ENCODE data around the gene SLC15A5. TPM values are rescaled to one million over a fixed set of nuclear protein-coding genes. Genes with fewer than 3 reads are reported as not detected.
A peak's percentile ranks its signal among the peaks of the same experiment; 100 is the strongest.

SLC15A5 gene
- total and polyA plus RNA-seq, 4 donors = not detected

- no peak for TF ChIP-seq CTCF (IDR thresholded peaks at IDR 0.05; ENCODE audit: control extremely low read depth, extremely low read depth)
- 72 to 81% methylated on average over 6 of the region's 6 CpGs for WGBS, 2 donors
These were observed 58.3 kb downstream of the SLC15A5 start for GRCh38 chr12:16218934-16219751.

GRCh38 chr12:16218234-16218633 is 59.3 kb downstream of the SLC15A5 start:
- no peaks in the 10 kb centered on the region for H3K9me3 ChIP-seq (ENCODE audit: control insufficient read depth in 4 of 4, insufficient read depth in 3 of 4, low read length in 3 of 4)
- no peak overlapping the region for H3K9ac ChIP-seq (ENCODE audit: insufficient read depth in 1 of 2, low read length in 2 of 2)
- no peaks in the 10 kb centered on the region for H3K36me3 ChIP-seq (ENCODE audit: control insufficient read depth in 4 of 4, insufficient read depth in 4 of 4, low read length in 4 of 4)
- no peak overlapping the region for H3K27ac ChIP-seq (ENCODE audit: low read depth in 1 of 2, low read length in 1 of 2)
- 80 to 88% methylated on average over 6 of the region's 6 CpGs for WGBS, 2 donors
- no peaks in the 10 kb centered on the region for H3K27me3 ChIP-seq (ENCODE audit: control insufficient read depth in 3 of 3, insufficient read depth in 3 of 3, low read length in 2 of 3)
- H3K4me3 ChIP-seq = no peak overlapping the region
- no peak for TF ChIP-seq CTCF (IDR thresholded peaks at IDR 0.05; ENCODE audit: control extremely low read depth, extremely low read depth)
- DNase-seq (no peak), ATAC-seq (ENCODE audit: insufficient read depth, low FRiP score) (no peak)
- no peaks in the 10 kb centered on the region for H3K4me1 ChIP-seq (ENCODE audit: control insufficient read depth in 5 of 5, insufficient read depth in 5 of 5, low read length in 5 of 5)

More at GRCh38 chr12:16218934-16219751, 58.3 kb downstream of the SLC15A5 start:
- H3K27ac ChIP-seq (ENCODE audit: low read depth in 1 of 2, low read length in 1 of 2) = no peak overlapping the region
- H3K4me1 ChIP-seq (ENCODE audit: control insufficient read depth in 5 of 5, insufficient read depth in 5 of 5, low read length in 5 of 5) = no peaks in the 10 kb centered on the region
- peak in 1 of 3 donors; percentile 13 for DNase-seq
- no peak overlapping the region for H3K9ac ChIP-seq (ENCODE audit: insufficient read depth in 1 of 2, low read length in 2 of 2)
- H3K27me3 ChIP-seq (ENCODE audit: control insufficient read depth in 3 of 3, insufficient read depth in 3 of 3, low read length in 2 of 3) = no peaks in the 10 kb centered on the region
- no peak for ATAC-seq (ENCODE audit: insufficient read depth, low FRiP score)
- no peak overlapping the region for H3K4me3 ChIP-seq
- H3K9me3 ChIP-seq (ENCODE audit: control insufficient read depth in 4 of 4, insufficient read depth in 3 of 4, low read length in 3 of 4) = no peaks in the 10 kb centered on the region
- no peaks in the 10 kb centered on the region for H3K36me3 ChIP-seq (ENCODE audit: control insufficient read depth in 4 of 4, insufficient read depth in 4 of 4, low read length in 4 of 4)

GRCh38 chr12:16211731-16212130 is 65.8 kb downstream of the SLC15A5 start:
- ATAC-seq (ENCODE audit: insufficient read depth, low FRiP score) (no peak), DNase-seq (no peak)
- H3K9ac ChIP-seq (ENCODE audit: insufficient read depth in 1 of 2, low read length in 2 of 2) = no peak overlapping the region
- no peaks in the 10 kb centered on the region for H3K9me3 ChIP-seq (ENCODE audit: control insufficient read depth in 4 of 4, insufficient read depth in 3 of 4, low read length in 3 of 4)
- no peak for TF ChIP-seq CTCF (IDR thresholded peaks at IDR 0.05; ENCODE audit: control extremely low read depth, extremely low read depth)
- WGBS, 2 donors = 93 to 94% methylated on average over 2 of the region's 2 CpGs
- H3K27me3 ChIP-seq (ENCODE audit: control insufficient read depth in 3 of 3, insufficient read depth in 3 of 3, low read length in 2 of 3) = no peaks in the 10 kb centered on the region
- no peaks in the 10 kb centered on the region for H3K4me1 ChIP-seq (ENCODE audit: control insufficient read depth in 5 of 5, insufficient read depth in 5 of 5, low read length in 5 of 5)
- no peaks in the 10 kb centered on the region for H3K36me3 ChIP-seq (ENCODE audit: control insufficient read depth in 4 of 4, insufficient read depth in 4 of 4, low read length in 4 of 4)
- no peak overlapping the region for H3K27ac ChIP-seq (ENCODE audit: low read depth in 1 of 2, low read length in 1 of 2)
- no peak overlapping the region for H3K4me3 ChIP-seq

All from lung (tissue), 12 donors.